HepG2 (cell line): ENCODE data around the gene DENND10. TPM values are rescaled to one million over a fixed set of nuclear protein-coding genes. Genes with fewer than 3 reads are reported as not detected.

ENCODE experiments used
- ATAC-seq: fragments of 200-7000 bp; cut with Tn5 transposase; 3 replicates; pipeline ENCODE4 v1.9.1; 2020; ENCODE audit warnings: mild to moderate bottlenecking, moderate library complexity
- BruUV-seq: library from RNA; stranded (reverse); fragments of 400-500 nt; replicated peaks from 2 replicates; lab custom pipeline; 2021; lab: Mats Ljungman, UMichigan
- CTCF ChIA-PET: fragments of 300-600 bp; formaldehyde crosslinking; extraction: SDS; loops from one replicate; lab custom pipeline; 2021; ENCODE audit warnings: low total read pairs, inconsistent platforms, low intra/inter-chr PET ratio; lab: Yijun Ruan, JAX
- POLR2A ChIA-PET: fragments of 350-600 bp; sonication (Branson Sonifier 250); formaldehyde crosslinking; loops from one replicate; lab custom pipeline; 2020; ENCODE audit warnings: antibody characterized with exemption, inconsistent platforms; lab: Yijun Ruan, JAX
- DNase-seq: peaks from one replicate; pipeline ENCODE4 v3.0.0-alpha.2; 2015; ENCODE audit warnings: low spot score
- FAIRE-seq: peaks from 3 replicates; lab custom pipeline; 2011; peaks lifted over from hg19 to GRCh38; lab: Jason Lieb, UNC
- H2AFZ ChIP-seq: one replicate; pipeline ENCODE4 v1.6.1; 2011; ENCODE audit warnings: low read length, inconsistent platforms
- H3K27ac ChIP-seq: fragments of 300-600 bp; 3 replicates; pipeline ENCODE4 v1.8.0; 2011; ENCODE audit warnings: mixed run types, mild to moderate bottlenecking, mixed read lengths, low read length, inconsistent platforms; ENCODE audit not compliant: insufficient read depth; ENCODE audit errors: extremely low read length
- H3K27me3 ChIP-seq, 2 experiments: fragments of 200-600 bp in 1 of 2; 2 replicates in 1 of 2; 3 replicates in 1 of 2; pipeline versions ENCODE4 v1.6.0 to v1.8.0; 2011; ENCODE audit warnings: low read length in 2 of 2, mild to moderate bottlenecking in 2 of 2, moderate library complexity in 2 of 2, inconsistent platforms in 1 of 2; ENCODE audit not compliant: insufficient read depth in 2 of 2, control insufficient read depth in 1 of 2
- H3K36me3 ChIP-seq, 2 experiments: fragments of 200-600 bp in 1 of 2; replicated peaks in 1 of 2; 2 replicates in 1 of 2; 3 replicates in 1 of 2; pipeline versions ENCODE4 v1.5.1 to v1.8.0; 2011; ENCODE audit warnings: low read length in 2 of 2, inconsistent platforms in 1 of 2; ENCODE audit not compliant: insufficient read depth in 2 of 2, control insufficient read depth in 1 of 2
- H3K4me1 ChIP-seq: 2 replicates; pipeline ENCODE4 v1.5.1; 2012; ENCODE audit warnings: low read length, inconsistent platforms; ENCODE audit not compliant: insufficient read depth
- H3K4me2 ChIP-seq: 2 replicates; pipeline ENCODE4 v1.6.0; 2011; ENCODE audit warnings: low read depth, low read length, inconsistent platforms
- H3K4me3 ChIP-seq, 3 experiments: fragments of 200-600 bp in 1 of 3; sonication (generic), shearing (Covaris generic) in 1 of 3; replicated peaks in 1 of 3; 2 replicates each; pipeline ENCODE4 v1.5.1; 2011 to 2016; ENCODE audit warnings: low read length in 3 of 3, inconsistent platforms in 2 of 3, low read depth in 2 of 3, mild to moderate bottlenecking in 2 of 3, control low read depth in 1 of 3, mixed read lengths in 1 of 3; ENCODE audit not compliant: insufficient read depth in 1 of 3
- H3K79me2 ChIP-seq: one replicate; pipeline ENCODE4 v1.6.1; 2011; ENCODE audit warnings: low read length, inconsistent platforms; ENCODE audit not compliant: insufficient read depth
- H3K9ac ChIP-seq: 2 replicates; pipeline ENCODE4 v1.6.0; 2011; ENCODE audit warnings: mild to moderate bottlenecking, low read depth, low read length, inconsistent platforms; ENCODE audit not compliant: insufficient read depth
- H3K9me3 ChIP-seq: 2 replicates; pipeline ENCODE4 v1.5.1; 2012; ENCODE audit warnings: mild to moderate bottlenecking, low read length
- H4K20me1 ChIP-seq: 2 replicates; pipeline ENCODE4 v1.6.0; 2011; ENCODE audit warnings: inconsistent platforms, mild to moderate bottlenecking, low read length, moderate library complexity; ENCODE audit not compliant: insufficient read depth
- HIC2 ChIP-seq: sonication (generic); formaldehyde crosslinking; IDR thresholded peaks from 2 replicates; pipeline ENCODE4 v1.9.0; 2022; ENCODE audit warnings: low read depth, missing genetic modification reagents
- HMG20A ChIP-seq: IDR thresholded peaks from 2 replicates; pipeline ENCODE4 v1.6.1; 2016; ENCODE audit warnings: borderline replicate concordance
- RBAK ChIP-seq: sonication (generic); formaldehyde crosslinking; IDR thresholded peaks from 2 replicates; pipeline ENCODE4 v1.5.1; 2020; ENCODE audit warnings: mild to moderate bottlenecking, missing genetic modification reagents
- TBL1XR1 ChIP-seq: fragments of 150-350 bp; IDR thresholded peaks from 2 replicates; pipeline ENCODE4 v1.6.1; 2014; ENCODE audit warnings: borderline replicate concordance, low read length; ENCODE audit not compliant: partially characterized antibody
- TCF7 ChIP-seq: sonication (generic); IDR thresholded peaks from 2 replicates; pipeline ENCODE4 v1.6.1; 2016; ENCODE audit warnings: antibody characterized with exemption, low read depth
- TRAFD1 ChIP-seq: sonication (generic); formaldehyde crosslinking; IDR thresholded peaks from 2 replicates; pipeline ENCODE4 v1.5.1; 2020; ENCODE audit warnings: missing genetic modification reagents, mild to moderate bottlenecking, borderline replicate concordance
- ZFY ChIP-seq: sonication (generic); formaldehyde crosslinking; IDR thresholded peaks from 2 replicates; pipeline ENCODE4 v1.4.0; 2020; ENCODE audit warnings: missing genetic modification reagents
- ZHX1 ChIP-seq: sonication (generic); formaldehyde crosslinking; IDR thresholded peaks from 2 replicates; pipeline ENCODE4 v1.8.1; 2022; ENCODE audit warnings: low read depth, mild to moderate bottlenecking, missing genetic modification reagents
- ZNF180 ChIP-seq: sonication (generic); formaldehyde crosslinking; IDR thresholded peaks from 2 replicates; pipeline ENCODE4 v1.4.0; 2020; ENCODE audit warnings: low read depth, missing genetic modification reagents, borderline replicate concordance
- ZNF501 ChIP-seq: sonication (generic); formaldehyde crosslinking; IDR thresholded peaks from 2 replicates; pipeline ENCODE4 v1.5.1; 2020; ENCODE audit warnings: mild to moderate bottlenecking, moderate library complexity, missing genetic modification reagents
- ZNF530 ChIP-seq: sonication (generic); formaldehyde crosslinking; IDR thresholded peaks from 2 replicates; pipeline ENCODE4 v1.5.0; 2020; ENCODE audit warnings: low read depth, mild to moderate bottlenecking, missing genetic modification reagents
- ZNF816 ChIP-seq: sonication (generic); formaldehyde crosslinking; IDR thresholded peaks from 2 replicates; pipeline ENCODE4 v1.8.0; 2022; ENCODE audit warnings: missing genetic modification reagents, mild to moderate bottlenecking, borderline replicate concordance
- WGBS: methylation state at CpG from one replicate; pipeline ENCODE4 v1.1.6; 2017; ENCODE audit warnings: low lambda C conversion rate; 5-methylcytosine and 5-hydroxymethylcytosine counted together
- in situ Hi-C: cut with HindIII; loops from 2 replicates; pipeline ENCODE4 v1.10.0; 2017; ENCODE audit warnings: low pct_unique_long_range_greater_than_20kb; ENCODE audit not compliant: extremely low pct_ligation_motif_present
- intact Hi-C: fragments of 100-400 bp; cut with micrococcal nuclease; formaldehyde crosslinking; loops from one replicate; pipeline ENCODE4 v1.10.0; 2022; ENCODE audit not compliant: unreplicated experiment
- polyA plus RNA-seq, 8 experiments: library from polyadenylated mRNA; depleted of rRNA in 3 of 8; stranded (reverse) in 7 of 8; unstranded in 1 of 8; fragments of >200 nt; fragmentation: Illumina TruSeq in 4 of 8; extraction: Trizol in 4 of 8; gene quantifications; 2 replicates each; pipeline versions ENCODE4 v1.2.1 to v1.2.3, GENCODE V29; 2011 to 2016; ENCODE audit warnings: low read depth in 4 of 8, missing spikeins in 1 of 8, mixed read lengths in 1 of 8; ENCODE audit not compliant: insufficient read depth in 1 of 8
- total RNA-seq, 5 experiments: library from RNA; depleted of rRNA; stranded (reverse); fragments of >200 nt; fragmentation: Illumina TruSeq; extraction: Trizol; gene quantifications; 2 replicates each; pipeline ENCODE4 v1.2.3, GENCODE V29; 2016; ENCODE audit warnings: low read depth in 1 of 5

DENND10 gene
- total and polyA plus RNA-seq, 2 of the 13 experiments (the other 11 are each of a cell fraction or from before 2014, with no cell fraction given) = 43.7 to 78.8 TPM

GRCh38 chr10:119058010-119058409 lies 45.9 kb upstream of the DENND10 start:
- Histone ChIP-seq H2AFZ (no peak overlapping the region), H3K9me3 (no peaks in the 10 kb centered on the region), H3K79me2 (peaks cover 13% of the 10 kb centered on the region), H3K4me1 (no peaks in the 10 kb centered on the region), H3K27me3 (no peaks in the 10 kb centered on the region), H3K4me2 (no peak overlapping the region), H4K20me1 (no peaks in the 10 kb centered on the region), H3K9ac (no peak overlapping the region), H3K27ac (no peak overlapping the region), H3K4me3 (no peak overlapping the region)
- ATAC-seq (no peak), DNase-seq (no peak), FAIRE-seq (no peak)
- intact Hi-C loops = no loop called here
- CTCF ChIA-PET = no interaction called here
- WGBS = 98% methylated on average over 11 of the region's 11 CpGs
- POLR2A ChIA-PET = no interaction called here
- BruUV-seq = no TSS peak
- in situ Hi-C loops = no loop called here
- TF ChIP-seq ZNF530 (CRISPR knock-in tag) (no peak), RBAK (CRISPR knock-in tag) (no peak), TBL1XR1 (no peak), ZHX1 (CRISPR knock-in tag) (no peak), TCF7 (no peak), HMG20A (no peak), HIC2 (CRISPR knock-in tag) (no peak), ZNF816 (CRISPR knock-in tag) (no peak), ZNF501 (CRISPR knock-in tag) (no peak), ZNF180 (no peak), ZFY (no peak), TRAFD1 (CRISPR knock-in tag) (no peak)
- TF ChIP-seq, all 625 proteins: peak for 0
- H3K36me3 ChIP-seq = peaks cover 35 to 91% of the 10 kb centered on the region in 2 experiments
